Glutamatergic neuron (in vitro differentiated cells): ENCODE results near the gene METTL26. TPM values are rescaled to one million over a fixed set of nuclear protein-coding genes. Genes with fewer than 3 reads are reported as not detected.

Source experiments
- DNase-seq: peaks from one replicate; pipeline ENCODE4 v3.0.0; 2022
- H3K27ac Mint-ChIP-seq: one replicate; pipeline ENCODE4 v1.8.0; 2020; ENCODE audit warnings: mild to moderate bottlenecking, mixed read lengths, inconsistent platforms; ENCODE audit not compliant: unreplicated experiment
- H3K27me3 Mint-ChIP-seq: one replicate; pipeline ENCODE4 v1.8.0; 2020; ENCODE audit warnings: mild to moderate bottlenecking, moderate library complexity, mixed read lengths, inconsistent platforms; ENCODE audit not compliant: unreplicated experiment
- H3K36me3 Mint-ChIP-seq: one replicate; pipeline ENCODE4 v1.8.0; 2020; ENCODE audit warnings: mild to moderate bottlenecking, mixed read lengths, inconsistent platforms; ENCODE audit not compliant: unreplicated experiment
- H3K4me1 Mint-ChIP-seq: one replicate; pipeline ENCODE4 v1.8.0; 2020; ENCODE audit warnings: mild to moderate bottlenecking, low read depth, mixed read lengths, inconsistent platforms; ENCODE audit not compliant: unreplicated experiment
- H3K4me3 Mint-ChIP-seq: one replicate; pipeline ENCODE4 v1.8.0; 2020; ENCODE audit warnings: mild to moderate bottlenecking, mixed read lengths, inconsistent platforms; ENCODE audit not compliant: unreplicated experiment
- H3K9me3 Mint-ChIP-seq: one replicate; pipeline ENCODE4 v1.8.0; 2020; ENCODE audit warnings: mild to moderate bottlenecking, moderate library complexity, mixed read lengths, inconsistent platforms; ENCODE audit not compliant: unreplicated experiment
- total RNA-seq: library from RNA; stranded (reverse); fragmentation: NEBNext Ultra II Directional; extraction: Animal tissue kit (Norgen Biotek cat#: 25700); gene quantifications from one replicate; pipeline ENCODE4 v1.2.1, GENCODE V29; 2021; ENCODE audit not compliant: unreplicated experiment
- TF ChIP-seq, protein P1 (sequence below): fragments of 200-600 bp; sonication (generic); IDR thresholded peaks from one replicate; pipeline ENCODE4 v1.5.0; 2021; ENCODE audit not compliant: partially characterized antibody, unreplicated experiment

Gene METTL26
- total RNA-seq, 1 donor from 2014 or later = 63.6 TPM

DNA sequence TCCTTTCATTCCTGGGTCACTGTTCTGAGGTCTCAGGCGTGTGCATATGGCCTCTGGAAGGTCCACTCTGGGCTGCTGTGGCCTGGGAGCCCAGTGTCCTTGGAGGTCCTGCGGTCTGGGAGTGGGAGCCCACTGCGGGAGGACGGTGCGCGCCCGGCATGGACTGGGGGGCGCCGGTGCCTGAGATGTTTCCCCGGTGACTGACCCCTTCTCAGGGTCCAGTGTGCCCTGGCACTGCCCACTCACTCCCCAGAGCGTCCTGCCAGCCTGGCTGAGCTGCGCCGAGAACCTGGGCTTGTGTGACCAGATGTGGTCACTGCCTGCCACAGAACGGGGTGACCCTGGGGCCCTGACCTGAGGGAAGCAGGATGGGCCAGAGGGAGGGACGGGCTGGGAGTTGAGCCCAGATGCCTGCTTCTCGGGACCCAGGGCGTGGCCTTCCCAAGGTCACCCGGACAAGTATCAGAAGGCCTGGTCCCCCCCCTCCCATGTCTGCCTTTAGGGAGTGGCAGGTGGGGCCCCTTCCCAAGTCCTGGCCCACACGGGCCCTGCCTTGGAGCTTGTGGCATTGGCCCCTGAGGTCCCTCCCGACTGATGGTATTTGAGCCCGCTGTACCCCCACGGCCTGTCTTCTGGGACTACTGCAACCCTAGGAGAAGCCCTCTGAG lies 38.2 kb upstream of the METTL26 start:
- Mint-ChIP-seq H3K27ac (no peak overlapping the region), H3K27me3 (peaks cover 4% of the 10 kb centered on the region), H3K4me3 (no peak overlapping the region), H3K36me3 (no peaks in the 10 kb centered on the region), H3K9me3 (peaks cover 6% of the 10 kb centered on the region), H3K4me1 (no peaks in the 10 kb centered on the region)
- no peak for DNase-seq
- TF ChIP-seq, protein P1, sequence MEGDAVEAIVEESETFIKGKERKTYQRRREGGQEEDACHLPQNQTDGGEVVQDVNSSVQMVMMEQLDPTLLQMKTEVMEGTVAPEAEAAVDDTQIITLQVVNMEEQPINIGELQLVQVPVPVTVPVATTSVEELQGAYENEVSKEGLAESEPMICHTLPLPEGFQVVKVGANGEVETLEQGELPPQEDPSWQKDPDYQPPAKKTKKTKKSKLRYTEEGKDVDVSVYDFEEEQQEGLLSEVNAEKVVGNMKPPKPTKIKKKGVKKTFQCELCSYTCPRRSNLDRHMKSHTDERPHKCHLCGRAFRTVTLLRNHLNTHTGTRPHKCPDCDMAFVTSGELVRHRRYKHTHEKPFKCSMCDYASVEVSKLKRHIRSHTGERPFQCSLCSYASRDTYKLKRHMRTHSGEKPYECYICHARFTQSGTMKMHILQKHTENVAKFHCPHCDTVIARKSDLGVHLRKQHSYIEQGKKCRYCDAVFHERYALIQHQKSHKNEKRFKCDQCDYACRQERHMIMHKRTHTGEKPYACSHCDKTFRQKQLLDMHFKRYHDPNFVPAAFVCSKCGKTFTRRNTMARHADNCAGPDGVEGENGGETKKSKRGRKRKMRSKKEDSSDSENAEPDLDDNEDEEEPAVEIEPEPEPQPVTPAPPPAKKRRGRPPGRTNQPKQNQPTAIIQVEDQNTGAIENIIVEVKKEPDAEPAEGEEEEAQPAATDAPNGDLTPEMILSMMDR = no peak

DNA sequence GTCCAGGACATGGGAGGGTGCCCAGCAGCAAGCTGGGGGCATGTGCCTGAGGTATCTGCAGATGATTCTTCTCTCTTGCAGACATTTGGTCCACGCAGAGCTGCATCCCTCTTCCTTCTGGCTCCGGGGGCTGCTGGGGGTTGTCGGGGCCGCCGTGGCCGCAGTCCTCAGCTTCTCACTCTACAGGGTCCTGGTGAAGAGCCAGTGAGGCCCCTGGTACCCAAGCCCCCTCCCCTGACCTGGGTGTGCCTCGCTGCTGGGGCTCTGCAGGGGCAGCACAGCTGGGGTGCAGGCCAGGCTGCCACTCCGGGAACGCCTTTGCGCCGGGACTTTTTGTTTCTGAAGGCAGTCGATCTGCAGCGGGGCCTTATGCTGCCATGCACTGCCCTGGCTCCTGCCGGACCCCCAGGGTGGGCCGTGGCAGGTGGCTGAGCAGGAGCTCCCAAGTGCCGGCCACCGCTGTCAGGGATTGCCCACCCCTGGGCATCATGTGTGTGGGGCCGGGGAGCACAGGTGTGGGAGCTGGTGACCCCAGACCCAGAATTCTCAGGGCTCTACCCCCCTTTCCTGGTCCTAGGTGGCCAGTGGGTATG lies 37.4 kb upstream of the METTL26 start:
- peaks cover 4% of the 10 kb centered on the region for H3K27me3 Mint-ChIP-seq
- no peak overlapping the region for H3K4me3 Mint-ChIP-seq
- TF ChIP-seq, protein P1 = no peak
- H3K36me3 Mint-ChIP-seq = no peaks in the 10 kb centered on the region
- no peak overlapping the region for H3K27ac Mint-ChIP-seq
- H3K9me3 Mint-ChIP-seq = peaks cover 3% of the 10 kb centered on the region
- no peak for DNase-seq
- H3K4me1 Mint-ChIP-seq = no peaks in the 10 kb centered on the region

DNA sequence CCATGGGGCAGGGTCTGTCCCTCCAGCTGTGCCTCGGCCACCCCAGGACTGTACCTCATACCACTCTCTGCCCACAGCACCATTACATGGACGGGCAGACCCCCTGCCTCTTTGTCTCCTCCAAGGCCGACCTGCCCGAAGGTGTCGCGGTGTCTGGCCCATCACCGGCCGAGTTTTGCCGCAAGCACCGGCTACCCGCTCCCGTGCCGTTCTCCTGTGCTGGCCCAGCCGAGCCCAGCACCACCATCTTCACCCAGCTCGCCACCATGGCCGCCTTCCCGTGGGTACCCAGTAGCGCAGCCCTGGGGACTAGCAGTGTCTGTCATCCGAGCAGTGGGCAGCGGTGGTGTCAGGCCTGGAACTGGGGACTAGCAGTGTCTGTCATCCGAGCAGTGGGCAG lies 36.7 kb upstream of the METTL26 start:
- no peaks in the 10 kb centered on the region for H3K4me1 Mint-ChIP-seq
- peaks cover 3% of the 10 kb centered on the region for H3K9me3 Mint-ChIP-seq
- peaks cover 4% of the 10 kb centered on the region for H3K27me3 Mint-ChIP-seq
- no peak overlapping the region for H3K4me3 Mint-ChIP-seq
- H3K27ac Mint-ChIP-seq = no peak overlapping the region
- TF ChIP-seq, protein P1 = no peak
- no peak for DNase-seq
- no peaks in the 10 kb centered on the region for H3K36me3 Mint-ChIP-seq

DNA sequence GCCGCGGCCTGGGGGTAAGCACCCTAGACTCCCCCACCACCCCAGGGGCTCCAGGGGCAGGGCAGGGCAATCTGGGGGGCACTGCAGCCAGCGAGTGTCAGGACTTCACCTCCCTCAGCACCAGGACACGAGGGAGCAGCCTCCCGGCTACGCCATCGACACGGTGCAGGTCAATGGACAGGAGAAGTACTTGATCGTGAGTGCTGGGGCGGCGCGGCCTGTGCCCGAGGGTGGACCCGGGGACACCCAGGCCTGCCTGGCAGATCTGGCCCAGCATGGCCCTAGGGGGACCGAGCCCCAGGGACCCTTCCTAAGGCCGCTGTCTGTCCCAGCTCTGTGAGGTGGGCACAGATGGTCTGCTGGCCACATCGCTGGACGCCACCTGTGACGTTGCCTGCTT lies 36.3 kb upstream of the METTL26 start:
- DNase-seq = no peak
- TF ChIP-seq, protein P1 = no peak
- no peak overlapping the region for H3K27ac Mint-ChIP-seq
- H3K4me1 Mint-ChIP-seq = peaks cover 2% of the 10 kb centered on the region
- H3K27me3 Mint-ChIP-seq = peaks cover 6% of the 10 kb centered on the region
- H3K36me3 Mint-ChIP-seq = no peaks in the 10 kb centered on the region
- no peak overlapping the region for H3K4me3 Mint-ChIP-seq
- peaks cover 3% of the 10 kb centered on the region for H3K9me3 Mint-ChIP-seq
